ENCODE data around the gene WDFY4.

DNA sequence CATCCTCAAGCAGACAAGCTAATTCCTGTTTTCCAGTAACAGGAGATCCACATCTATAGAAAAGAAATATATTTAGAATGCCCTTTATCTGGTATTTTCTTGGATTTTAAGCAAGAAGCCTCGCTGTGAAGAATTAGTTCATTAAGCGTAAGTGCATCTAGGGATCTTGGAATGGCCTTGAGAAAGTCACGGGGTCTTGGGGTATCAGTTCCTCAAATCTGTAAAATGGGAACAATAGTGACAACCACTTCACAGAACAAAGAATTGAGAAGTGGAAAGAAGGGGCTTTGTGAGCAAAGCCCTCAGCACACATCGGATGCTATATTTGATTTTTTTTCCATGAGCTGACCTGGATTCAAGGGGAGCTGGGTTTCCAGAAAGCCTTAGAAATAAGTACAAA is 32.3 kb upstream of the WDFY4 start:
- TF ChIP-seq, protein P1, sequence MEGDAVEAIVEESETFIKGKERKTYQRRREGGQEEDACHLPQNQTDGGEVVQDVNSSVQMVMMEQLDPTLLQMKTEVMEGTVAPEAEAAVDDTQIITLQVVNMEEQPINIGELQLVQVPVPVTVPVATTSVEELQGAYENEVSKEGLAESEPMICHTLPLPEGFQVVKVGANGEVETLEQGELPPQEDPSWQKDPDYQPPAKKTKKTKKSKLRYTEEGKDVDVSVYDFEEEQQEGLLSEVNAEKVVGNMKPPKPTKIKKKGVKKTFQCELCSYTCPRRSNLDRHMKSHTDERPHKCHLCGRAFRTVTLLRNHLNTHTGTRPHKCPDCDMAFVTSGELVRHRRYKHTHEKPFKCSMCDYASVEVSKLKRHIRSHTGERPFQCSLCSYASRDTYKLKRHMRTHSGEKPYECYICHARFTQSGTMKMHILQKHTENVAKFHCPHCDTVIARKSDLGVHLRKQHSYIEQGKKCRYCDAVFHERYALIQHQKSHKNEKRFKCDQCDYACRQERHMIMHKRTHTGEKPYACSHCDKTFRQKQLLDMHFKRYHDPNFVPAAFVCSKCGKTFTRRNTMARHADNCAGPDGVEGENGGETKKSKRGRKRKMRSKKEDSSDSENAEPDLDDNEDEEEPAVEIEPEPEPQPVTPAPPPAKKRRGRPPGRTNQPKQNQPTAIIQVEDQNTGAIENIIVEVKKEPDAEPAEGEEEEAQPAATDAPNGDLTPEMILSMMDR (IDR thresholded peaks at IDR 0.05) = no peak
- TF ChIP-seq POLR2A (IDR thresholded peaks at IDR 0.05) = no peak
